T-helper 9 cell (primary cell): ENCODE results near the gene KCTD16.

Experiments used
- DNase-seq: peaks from one replicate; pipeline ENCODE4 v3.0.0-alpha.2; 2020

KCTD16 gene

GRCh38 chr5:144297081-144297480 is 126.4 kb downstream of the KCTD16 start:
- DNase-seq: no peak

- DNase-seq: no peak
These were observed 128.0 kb downstream of the KCTD16 start for GRCh38 chr5:144298658-144299057.

DNA sequence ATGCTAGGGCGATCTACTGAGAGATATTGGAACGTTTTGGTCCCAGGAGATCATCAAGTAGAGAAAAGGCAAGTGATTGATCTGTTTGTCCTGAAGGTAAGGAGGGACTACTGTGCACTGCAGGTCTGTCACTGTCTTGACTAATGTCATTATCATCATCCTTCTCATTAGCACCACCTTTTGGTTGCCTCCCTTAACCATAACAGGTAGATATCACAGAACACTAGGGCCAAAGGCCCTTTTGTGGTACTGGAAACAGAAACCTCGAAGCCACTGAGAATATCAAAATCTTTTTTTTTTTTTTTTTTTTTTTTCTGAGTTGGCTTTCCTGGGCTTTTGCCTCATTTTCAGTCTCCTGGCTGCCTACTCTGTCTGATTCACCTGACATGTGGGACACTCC is 134.0 kb downstream of the KCTD16 start:
- DNase-seq: no peak

GRCh38 chr5:144307736-144308135 is 137.1 kb downstream of the KCTD16 start:
- no peak for DNase-seq

- DNase-seq: no peak
These were observed 137.5 kb downstream of the KCTD16 start for GRCh38 chr5:144308174-144308573.

DNA sequence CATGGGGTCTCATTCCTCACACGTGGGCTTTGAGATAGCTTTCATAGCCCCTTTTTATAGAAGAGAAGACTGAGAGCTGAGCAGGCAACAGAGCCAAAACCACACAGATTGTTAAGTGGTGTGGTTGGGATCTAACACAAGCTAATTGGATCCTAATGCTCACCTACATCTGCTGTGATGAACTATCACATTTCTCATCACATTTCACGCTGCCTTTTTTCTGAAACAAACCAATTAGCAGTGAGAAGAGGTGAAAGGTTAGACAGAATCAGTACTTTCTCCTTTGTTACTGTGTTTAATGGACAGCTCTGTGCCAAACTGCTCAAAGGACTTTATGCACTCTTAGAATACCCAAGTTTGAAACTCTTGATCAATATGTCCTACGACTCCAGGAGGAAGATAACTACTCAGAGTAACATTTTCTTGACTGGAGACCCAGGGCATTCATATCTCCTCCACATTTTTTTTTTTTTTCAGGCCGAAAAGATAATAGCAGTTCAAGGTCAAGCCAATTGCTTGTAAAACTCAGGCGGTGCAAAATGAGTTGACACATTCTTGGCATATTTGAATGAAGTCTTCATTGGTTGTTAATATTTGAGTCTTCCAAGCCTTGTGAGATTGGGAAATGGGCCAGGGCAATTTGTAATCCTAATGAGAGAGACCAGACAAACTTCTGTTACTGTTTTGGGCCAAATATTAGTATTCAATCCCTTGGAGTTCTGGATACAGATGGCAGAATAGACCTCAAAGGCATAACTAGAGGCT is 138.4 kb downstream of the KCTD16 start:
- DNase-seq: no peak

- no peak for DNase-seq
These were observed 139.9 kb downstream of the KCTD16 start for GRCh38 chr5:144310621-144311020.

DNA sequence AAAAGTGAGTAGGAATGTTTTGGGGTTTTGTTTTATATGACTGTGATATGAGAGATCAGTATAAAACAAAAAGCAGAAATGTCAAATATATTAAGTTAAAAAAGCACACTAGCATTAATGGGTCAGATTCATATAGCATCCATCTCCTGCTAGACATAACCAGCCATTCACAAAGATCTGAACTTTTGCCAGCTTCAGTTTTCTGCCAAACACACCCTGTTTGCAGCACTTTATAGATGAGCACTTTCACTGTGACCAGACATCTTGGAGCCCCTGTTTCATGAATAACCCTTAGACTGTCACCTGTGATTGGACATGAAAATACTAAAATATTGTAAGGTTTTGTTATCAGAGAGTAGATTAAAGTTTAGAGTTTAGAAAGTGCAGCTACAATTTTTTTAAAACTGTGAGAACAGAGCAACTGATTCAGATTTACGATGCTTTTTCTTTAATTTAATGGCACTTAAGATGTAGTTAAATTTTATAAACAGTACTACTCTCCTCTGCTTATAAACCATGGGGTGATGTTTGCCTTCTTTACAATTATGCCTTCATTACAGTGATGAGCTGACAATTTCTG is 142.6 kb downstream of the KCTD16 start:
- DNase-seq: no peak

GRCh38 chr5:144315026-144315425 is 144.4 kb downstream of the KCTD16 start:
- no peak for DNase-seq

DNA sequence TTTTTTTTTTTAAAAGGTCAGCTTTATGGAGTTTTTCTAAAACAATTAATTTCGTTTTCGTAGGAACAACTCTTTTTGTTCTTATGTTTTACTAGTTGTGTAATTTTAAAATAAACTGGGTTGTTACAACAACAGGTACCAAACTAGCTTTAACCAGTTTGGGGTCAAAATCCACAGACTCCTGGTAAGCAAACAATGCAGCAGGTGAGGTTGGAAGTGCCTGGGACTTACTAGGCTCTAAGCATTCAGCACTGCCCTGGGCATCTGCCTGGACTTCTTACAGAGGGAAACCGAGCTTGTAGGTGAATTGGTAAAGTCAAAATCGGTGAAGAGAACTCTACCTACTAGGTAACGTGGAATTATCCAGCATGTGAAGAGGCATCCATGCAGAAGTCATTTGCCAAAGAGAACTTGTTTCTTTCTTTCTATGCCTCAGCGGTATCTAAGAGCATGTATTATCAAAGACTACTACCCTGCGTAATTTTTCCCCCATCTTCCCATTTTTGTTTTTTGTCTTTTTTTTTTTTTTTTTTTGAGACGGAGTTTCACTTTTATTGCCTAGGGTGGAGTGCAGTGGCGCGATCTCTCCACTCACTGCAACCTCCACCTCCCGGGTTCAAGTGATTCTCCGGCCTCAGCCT is 145.4 kb downstream of the KCTD16 start:
- no peak for DNase-seq

DNA sequence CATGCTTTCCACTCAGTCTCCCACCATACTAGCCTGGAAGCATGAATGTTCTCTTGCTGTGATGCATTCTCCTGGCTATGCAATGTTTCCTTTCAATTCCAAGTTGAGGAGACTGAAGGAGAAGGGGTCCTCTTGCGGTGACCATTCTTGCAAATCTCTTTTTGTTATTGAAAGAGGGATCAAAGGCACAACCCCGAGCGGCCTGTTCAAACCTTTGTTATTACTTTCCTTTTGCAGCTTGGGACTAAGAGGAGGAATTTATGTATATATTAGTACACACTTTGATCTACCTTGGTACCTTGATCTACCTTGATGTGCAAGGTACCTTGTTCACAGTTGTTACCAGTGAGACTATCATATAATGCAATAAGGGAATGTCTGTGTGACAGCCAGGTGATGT is 147.3 kb downstream of the KCTD16 start:
- DNase-seq: no peak

GRCh38 chr5:144318460-144318859 is 147.8 kb downstream of the KCTD16 start:
- DNase-seq: no peak

- DNase-seq: no peak
These were observed 152.5 kb downstream of the KCTD16 start for GRCh38 chr5:144323181-144323580.

GRCh38 chr5:144325532-144325931 is 154.9 kb downstream of the KCTD16 start:
- DNase-seq: no peak

DNA sequence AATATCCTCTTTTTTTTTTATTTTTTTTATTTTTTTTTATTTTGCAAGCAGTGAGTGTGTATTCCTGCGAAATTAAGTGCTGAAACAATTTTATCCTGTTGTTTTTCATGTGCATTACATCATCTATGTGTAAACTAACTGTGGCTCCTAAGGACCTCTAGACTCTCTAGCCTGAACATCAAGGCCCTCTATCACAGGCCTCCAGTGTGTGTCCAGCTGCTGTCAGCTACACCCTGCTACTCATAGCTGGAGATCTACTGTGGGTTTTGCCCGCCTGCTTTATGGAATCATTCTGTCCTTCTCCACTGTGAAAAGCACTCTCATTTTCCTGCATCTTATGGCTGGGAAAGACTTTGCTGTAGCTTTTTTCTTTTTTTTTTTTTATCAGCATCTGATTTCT is 157.8 kb downstream of the KCTD16 start:
- DNase-seq: no peak

DNA sequence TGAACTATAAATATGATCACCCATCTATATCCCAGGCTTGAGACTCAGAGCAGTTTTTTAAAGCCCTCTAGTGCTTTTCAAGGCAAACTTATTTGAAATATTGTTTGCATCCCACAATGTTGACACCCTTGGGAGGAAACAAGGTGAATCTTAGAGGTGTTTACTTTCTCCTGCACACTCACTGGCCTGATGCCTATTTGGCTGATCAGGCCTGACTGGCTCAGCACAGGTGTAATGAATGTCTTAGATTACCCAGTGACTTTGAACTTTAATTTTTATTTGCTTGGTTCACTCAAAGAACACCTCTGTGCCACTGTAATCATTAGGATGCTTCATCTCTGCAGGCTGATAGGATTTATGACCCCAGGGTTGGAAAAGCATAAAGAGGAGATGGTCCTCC is 158.3 kb downstream of the KCTD16 start:
- no peak for DNase-seq

DNA sequence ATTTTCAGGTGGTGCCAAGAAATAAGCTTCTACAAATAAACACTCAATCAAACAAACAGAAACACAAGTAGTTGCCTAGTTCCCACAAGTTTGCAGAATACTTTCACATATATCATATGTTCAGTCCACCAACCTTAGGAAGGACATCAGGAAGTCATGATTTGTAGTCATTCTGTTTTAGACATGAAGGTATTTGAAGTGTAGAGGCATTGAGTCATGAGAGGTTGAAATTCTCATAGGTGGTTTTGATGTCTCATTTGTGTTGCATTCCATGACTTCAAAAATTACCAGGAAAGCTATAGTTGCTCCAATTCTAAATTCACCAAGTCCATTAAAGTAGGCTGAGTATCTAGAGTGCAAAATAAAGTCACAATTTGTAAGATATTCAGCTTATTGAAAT is 159.0 kb downstream of the KCTD16 start:
- no peak for DNase-seq

DNA sequence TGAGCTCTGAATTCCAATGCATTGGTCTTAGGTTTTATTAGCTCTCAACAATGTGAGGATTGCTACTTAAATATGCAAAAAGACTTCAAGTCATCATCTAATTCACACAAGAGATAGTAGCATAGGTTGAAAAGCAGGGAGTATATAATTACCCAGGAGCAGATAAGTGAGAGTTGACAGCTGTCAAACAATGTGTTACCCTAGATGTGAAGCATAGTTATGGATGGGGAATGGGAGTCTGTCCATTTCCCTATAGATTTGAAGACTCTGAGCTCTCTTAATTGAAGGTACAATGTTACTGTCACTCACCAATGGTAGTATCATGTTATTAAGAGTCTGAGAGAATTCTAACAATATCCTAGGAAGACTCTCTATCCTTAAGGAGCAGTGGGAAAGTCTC is 160.7 kb downstream of the KCTD16 start:
- DNase-seq: no peak

DNA sequence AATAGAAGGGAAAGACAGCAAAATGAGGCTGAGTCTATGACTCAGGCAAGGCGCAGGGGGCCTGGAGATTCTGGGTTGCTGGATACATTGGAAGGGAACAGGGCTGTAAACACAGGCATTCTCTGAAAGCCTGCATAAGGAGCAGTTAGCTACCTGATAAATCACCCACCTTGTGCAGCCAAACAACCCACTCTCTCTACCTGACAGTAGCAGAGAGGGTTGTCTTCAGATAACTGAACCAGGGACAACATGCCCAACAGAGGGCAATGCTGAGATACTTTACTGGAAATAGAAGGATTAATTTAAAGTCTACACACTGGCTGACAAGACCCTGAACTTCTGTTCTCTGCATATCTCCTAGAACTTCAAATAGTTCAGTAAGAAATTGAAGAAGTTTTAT is 161.6 kb downstream of the KCTD16 start:
- DNase-seq: no peak

GRCh38 chr5:144333336-144333920 is 162.8 kb downstream of the KCTD16 start:
- no peak for DNase-seq

GRCh38 chr5:144335561-144335960 is 164.9 kb downstream of the KCTD16 start:
- DNase-seq: no peak

- no peak for DNase-seq
These were observed 165.7 kb downstream of the KCTD16 start for GRCh38 chr5:144336191-144336961.

DNA sequence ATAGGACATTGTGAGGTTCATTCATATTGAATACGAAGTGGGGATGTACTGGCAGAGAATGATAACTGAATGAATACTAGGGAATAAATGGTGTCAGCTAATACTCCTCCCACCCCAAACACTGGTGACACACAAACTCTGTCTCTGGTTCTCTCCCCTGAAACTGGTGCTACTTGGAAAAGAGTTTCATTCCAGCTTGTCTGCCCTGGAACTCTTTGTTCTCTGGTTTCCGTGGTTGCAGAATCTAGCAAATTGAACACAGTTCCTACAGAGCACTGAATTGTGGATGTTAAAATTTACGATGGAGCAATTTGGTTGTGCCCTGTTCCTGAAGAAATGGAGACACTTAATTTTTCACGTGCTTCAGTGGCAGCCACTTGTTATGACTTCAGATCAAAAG is 181.7 kb downstream of the KCTD16 start:
- no peak for DNase-seq
